Uterus (tissue), 4 donors: ENCODE data around the gene S100A8. TPM values are rescaled to one million over a fixed set of nuclear protein-coding genes. Genes with fewer than 3 reads are reported as not detected.

Experiments used
- DNase-seq, 2 donors: peaks; one replicate each; pipeline ENCODE4 v3.0.0-alpha.2; 2019 to 2020
- H3K27ac ChIP-seq, 2 donors: fragments of 200-600 bp; sonication (generic); 1 replicate in 1 of 2; 2 replicates in 1 of 2; pipeline ENCODE4 v1.5.1; 2016 to 2018
- H3K27me3 ChIP-seq, 2 donors: fragments of 200-600 bp; sonication (generic); one replicate each; pipeline ENCODE4 v1.5.1; 2018 to 2019; ENCODE audit warnings: control low read depth in 1 of 2
- H3K36me3 ChIP-seq, 2 donors: fragments of 200-600 bp; sonication (generic); one replicate each; pipeline ENCODE4 v1.5.1; 2019; ENCODE audit warnings: control low read depth in 1 of 2
- H3K4me1 ChIP-seq, 2 donors: fragments of 200-600 bp; sonication (generic); one replicate each; pipeline ENCODE4 v1.5.1; 2018 to 2019; ENCODE audit warnings: control low read depth in 1 of 2
- H3K4me3 ChIP-seq, 2 donors: fragments of 200-600 bp; sonication (generic); 1 replicate in 1 of 2; 2 replicates in 1 of 2; pipeline ENCODE4 v1.5.1; 2018 to 2019; ENCODE audit warnings: mild to moderate bottlenecking in 1 of 2
- H3K9me3 ChIP-seq, 2 donors: fragments of 200-600 bp; sonication (generic); one replicate each; pipeline ENCODE4 v1.5.1; 2019; ENCODE audit warnings: control low read depth in 1 of 2
- CTCF ChIP-seq, 4 experiments: fragments of 200-600 bp in 2 of 4; fragments of 450-650 bp in 2 of 4; sonication (generic) in 2 of 4; IDR thresholded peaks; one replicate each; pipeline ENCODE4 v1.5.1; 2016 to 2019; ENCODE audit warnings: antibody characterized with exemption in 4 of 4, mild to moderate bottlenecking in 2 of 4, moderate library complexity in 1 of 4
- POLR2A ChIP-seq, 2 donors: fragments of 450-650 bp; IDR thresholded peaks; one replicate each; pipeline ENCODE4 v1.6.1; 2016; ENCODE audit warnings: antibody characterized with exemption in 2 of 2, mild to moderate bottlenecking in 1 of 2, moderate library complexity in 1 of 2
- intact Hi-C: fragments of 100-400 bp; cut with DNase I; formaldehyde crosslinking; loops from one replicate; pipeline ENCODE4 v1.15.1; 2023; ENCODE audit warnings: low total_unique reads
- total RNA-seq, 4 donors: library from RNA; depleted of rRNA in 3 of 4; stranded (reverse); fragments of >200 nt in 3 of 4; gene quantifications; one replicate each; pipeline versions ENCODE4 v1.1.0 to v1.2.4, GENCODE V29; 2014 to 2023
- donor health status: DM: yes; HTN: yes; CAD: no.

S100A8 gene
- total RNA-seq, 4 donors from 2014 or later, result 5.4 to 25.2 (median 24.7) TPM; not detected in 1

GRCh38 chr1:153430166-153430553, 39.3 kb upstream of the S100A8 start:
- Histone ChIP-seq H3K4me1 (no peaks in the 10 kb centered on the region), H3K27me3 (no peaks in the 10 kb centered on the region), H3K27ac (no peak overlapping the region), H3K36me3 (no peaks in the 10 kb centered on the region), H3K9me3 (no peaks in the 10 kb centered on the region), H3K4me3 (no peak overlapping the region)
- no peak for DNase-seq
- intact Hi-C loops, result no loop called here
- TF ChIP-seq POLR2A (IDR thresholded peaks at IDR 0.05) (no peak), CTCF (IDR thresholded peaks at IDR 0.05) (no peak)

DNA sequence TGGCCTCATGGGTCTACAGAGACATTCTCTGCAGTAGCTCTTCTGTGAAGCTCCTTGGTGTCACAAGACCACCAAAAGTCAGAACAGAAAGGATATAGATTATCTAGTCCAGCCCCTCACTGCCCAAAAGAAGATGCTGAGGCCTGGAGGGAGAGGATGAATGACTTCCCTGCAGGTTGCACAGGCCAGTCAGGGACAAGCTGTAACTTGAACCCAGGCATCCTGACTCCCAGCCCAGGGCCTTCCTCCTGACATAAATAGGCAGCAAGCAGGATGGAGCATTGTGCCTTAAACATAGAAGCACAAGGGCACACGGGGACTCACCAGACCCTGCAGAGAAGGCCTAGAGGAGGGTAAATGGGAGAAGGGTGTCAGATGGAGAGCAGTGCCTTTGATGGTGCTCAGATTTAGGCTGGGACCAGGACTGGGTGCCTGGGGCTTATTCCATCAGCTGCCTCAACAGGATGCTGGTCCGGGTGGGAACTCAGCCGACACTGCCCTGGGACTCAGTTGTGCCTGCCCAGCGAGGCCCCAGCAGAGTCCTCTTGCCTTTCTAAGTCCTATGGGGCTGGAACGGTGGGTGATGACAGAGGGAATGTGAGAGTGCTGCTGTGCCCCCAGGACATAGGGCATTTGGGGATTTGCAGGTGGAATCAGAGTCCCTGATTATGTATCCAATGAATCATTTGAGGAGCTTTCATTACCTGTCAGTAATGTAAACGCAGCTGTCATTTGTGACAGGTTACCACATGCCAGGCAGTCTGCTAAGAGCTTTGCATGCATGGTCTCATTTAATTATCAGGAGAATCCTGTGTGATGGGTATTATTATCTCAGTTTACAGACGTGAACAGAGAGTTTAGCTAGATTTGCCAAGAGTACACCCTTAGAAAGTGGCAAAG, 38.6 kb upstream of the S100A8 start:
- DNase-seq, result no peak
- Histone ChIP-seq H3K27ac (no peak overlapping the region), H3K9me3 (no peaks in the 10 kb centered on the region), H3K27me3 (no peaks in the 10 kb centered on the region), H3K4me1 (no peaks in the 10 kb centered on the region), H3K4me3 (no peak overlapping the region), H3K36me3 (no peaks in the 10 kb centered on the region)
- TF ChIP-seq CTCF (IDR thresholded peaks at IDR 0.05) (no peak), POLR2A (IDR thresholded peaks at IDR 0.05) (no peak)
- intact Hi-C loops, result no loop called here

GRCh38 chr1:153428791-153429190, 37.9 kb upstream of the S100A8 start:
- H3K4me1 ChIP-seq, result no peaks in the 10 kb centered on the region
- H3K9me3 ChIP-seq, result no peaks in the 10 kb centered on the region
- intact Hi-C loops, result no loop called here
- H3K27me3 ChIP-seq, result no peaks in the 10 kb centered on the region
- no peak overlapping the region for H3K27ac ChIP-seq
- H3K36me3 ChIP-seq, result no peaks in the 10 kb centered on the region
- no peak overlapping the region for H3K4me3 ChIP-seq
- no peak for DNase-seq
- TF ChIP-seq POLR2A (IDR thresholded peaks at IDR 0.05) (no peak), CTCF (IDR thresholded peaks at IDR 0.05) (no peak)

DNA sequence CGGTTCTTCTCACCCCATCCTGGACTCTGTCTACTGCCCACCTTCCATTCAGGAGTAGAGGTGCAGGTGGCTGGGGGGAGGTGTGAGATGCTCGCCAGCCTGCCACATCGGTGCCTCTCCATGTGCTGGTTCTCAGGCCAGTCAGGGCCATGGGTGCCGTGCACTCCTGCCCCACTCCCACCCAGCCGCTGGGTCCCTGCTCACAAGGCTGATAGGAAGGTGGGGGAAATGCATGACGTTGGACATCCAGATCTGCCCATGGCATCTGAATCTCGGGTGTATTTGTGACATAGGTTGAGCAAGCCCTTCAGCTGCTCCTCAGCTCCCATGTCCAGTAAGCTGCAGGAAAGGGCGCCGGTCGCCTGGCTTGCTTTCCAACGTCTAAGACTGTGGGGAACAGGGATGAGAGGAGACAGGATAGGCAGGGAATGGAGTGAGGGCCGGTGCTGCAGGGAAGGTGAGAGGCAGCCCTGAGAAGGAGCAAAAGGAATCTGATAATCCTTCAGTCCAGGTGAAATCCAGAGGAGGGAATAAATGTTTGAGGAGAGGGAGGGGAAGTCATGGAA, 37.3 kb upstream of the S100A8 start:
- Histone ChIP-seq H3K4me3 (no peak overlapping the region), H3K36me3 (no peaks in the 10 kb centered on the region), H3K27me3 (no peaks in the 10 kb centered on the region), H3K9me3 (no peaks in the 10 kb centered on the region), H3K27ac (no peak overlapping the region), H3K4me1 (no peaks in the 10 kb centered on the region)
- no peak for TF ChIP-seq CTCF (IDR thresholded peaks at IDR 0.05)
- TF ChIP-seq POLR2A (IDR thresholded peaks at IDR 0.05), result no peak
- intact Hi-C loops, result no loop called here
- no peak for DNase-seq

GRCh38 chr1:153426809-153427208, 35.9 kb upstream of the S100A8 start:
- no peaks in the 10 kb centered on the region for H3K9me3 ChIP-seq
- H3K4me1 ChIP-seq, result no peaks in the 10 kb centered on the region
- H3K27me3 ChIP-seq, result no peaks in the 10 kb centered on the region
- intact Hi-C loops, result no loop called here
- no peak overlapping the region for H3K27ac ChIP-seq
- no peak for TF ChIP-seq POLR2A (IDR thresholded peaks at IDR 0.05)
- no peak overlapping the region for H3K4me3 ChIP-seq
- no peaks in the 10 kb centered on the region for H3K36me3 ChIP-seq
- DNase-seq, result no peak
